GM12891 (cell line): Measurements from ENCODE around the gene ACSS1.

Source experiments
- PAX5 ChIP-seq: IDR thresholded peaks from 2 replicates; pipeline ENCODE4 v1.6.1; 2011; ENCODE audit warnings: low read length, moderate library complexity, mild to moderate bottlenecking; ENCODE audit not compliant: insufficient read depth, severe bottlenecking
- POLR2A ChIP-seq: IDR thresholded peaks from 2 replicates; pipeline ENCODE4 v1.6.1; 2011; ENCODE audit warnings: low read depth, low read length, control low read depth
- POLR2AphosphoS5 ChIP-seq: IDR thresholded peaks from 2 replicates; pipeline ENCODE4 v1.6.1; 2011; ENCODE audit warnings: low read depth, low read length, control low read depth
- POU2F2 ChIP-seq: IDR thresholded peaks from 2 replicates; pipeline ENCODE4 v1.6.1; 2011; ENCODE audit warnings: low read depth, mild to moderate bottlenecking, control low read depth, low read length, moderate library complexity
- SPI1 ChIP-seq: IDR thresholded peaks from 2 replicates; pipeline ENCODE4 v1.6.1; 2011; ENCODE audit warnings: low read depth, low read length, control low read depth
- TAF1 ChIP-seq: IDR thresholded peaks from 2 replicates; pipeline ENCODE4 v1.6.1; 2011; ENCODE audit warnings: low read depth, low read length, control low read depth

GRCh38 chr20:25040438-25040831 is 17.5 kb downstream of the ACSS1 start:
- TF ChIP-seq POLR2A (no peak), POU2F2 (no peak), POLR2AphosphoS5 (no peak), SPI1 (no peak), TAF1 (no peak), PAX5 (no peak)
